GM12878 (cell line): ENCODE results near the gene ENTREP3. TPM values are rescaled to one million over a fixed set of nuclear protein-coding genes. Genes with fewer than 3 reads are reported as not detected.

ENCODE experiments used
- CBX5 ChIP-seq: sonication (generic); IDR thresholded peaks from 2 replicates; pipeline ENCODE4 v1.6.1; 2016; ENCODE audit warnings: low read depth, moderate library complexity, mild to moderate bottlenecking, inconsistent platforms
- CEBPB ChIP-seq, 2 experiments: fragments of 150-350 bp in 1 of 2; IDR thresholded peaks; 2 replicates each; pipeline ENCODE4 v1.6.1; 2012 to 2014; ENCODE audit warnings: low read depth in 2 of 2, low read length in 2 of 2, borderline replicate concordance in 1 of 2, inconsistent platforms in 1 of 2
- CREM ChIP-seq: IDR thresholded peaks from 2 replicates; pipeline ENCODE4 v1.6.1; 2014; ENCODE audit warnings: antibody characterized with exemption, low read depth
- HDAC6 ChIP-seq: fragments of 200-600 bp; sonication (generic); IDR thresholded peaks from one replicate; pipeline ENCODE4 v1.8.0; 2017; ENCODE audit warnings: antibody characterized with exemption; ENCODE audit not compliant: unreplicated experiment
- JUNB ChIP-seq: IDR thresholded peaks from 2 replicates; pipeline ENCODE4 v1.6.1; 2016; ENCODE audit warnings: antibody characterized with exemption, mild to moderate bottlenecking
- NR2F1 ChIP-seq: fragments of 450-650 bp; conservative IDR thresholded peaks from 2 replicates; pipeline ENCODE4 v1.6.1; 2017; ENCODE audit warnings: mild to moderate bottlenecking
- SUPT20H ChIP-seq: IDR thresholded peaks from 2 replicates; pipeline ENCODE4 v1.6.1; 2011; ENCODE audit warnings: low read depth, mild to moderate bottlenecking, low read length, moderate library complexity, borderline replicate concordance; ENCODE audit not compliant: control insufficient read depth
- polyA plus RNA-seq, 11 experiments: library from polyadenylated mRNA; depleted of rRNA in 4 of 11; unstranded in 6 of 11; stranded (reverse) in 5 of 11; fragments of >200 nt; fragmentation: Nextera tagmentation in 4 of 11; fragmentation: Illumina TruSeq in 1 of 11; extraction: Ambion mirVana in 4 of 11; extraction: Trizol in 1 of 11; gene quantifications; 1 replicate in 1 of 11; 2 replicates in 10 of 11; pipeline versions ENCODE4 v1.2.1 to v1.2.3, GENCODE V29; 2011 to 2016; ENCODE audit warnings: inconsistent platforms in 2 of 11, missing spikeins in 2 of 11, low read depth in 1 of 11
- total RNA-seq, 4 experiments: library from RNA; depleted of rRNA in 3 of 4; stranded (reverse); fragments of >200 nt in 3 of 4; fragmentation: Illumina TruSeq in 1 of 4; extraction: Trizol in 1 of 4; gene quantifications; 2 replicates each; pipeline versions ENCODE4 v1.2.1 to v1.2.3, GENCODE V29; 2013 to 2021
- TF ChIP-seq, protein P1 (sequence below): fragments of 450-650 bp; IDR thresholded peaks from 2 replicates; pipeline ENCODE4 v1.6.1; 2016; ENCODE audit warnings: mild to moderate bottlenecking
- TF ChIP-seq, protein P2 (sequence below): IDR thresholded peaks from 2 replicates; pipeline ENCODE4 v1.6.1; 2011; ENCODE audit warnings: mild to moderate bottlenecking, low read depth, low read length, moderate library complexity; ENCODE audit not compliant: insufficient replicate concordance
- TF ChIP-seq, protein P3 (sequence below): fragments of 450-650 bp; IDR thresholded peaks from 2 replicates; pipeline ENCODE4 v1.6.1; 2017; ENCODE audit warnings: mild to moderate bottlenecking, low read depth, inconsistent platforms; ENCODE audit not compliant: poor library complexity, severe bottlenecking
- TF ChIP-seq, protein P4 (sequence below): IDR thresholded peaks from 2 replicates; pipeline ENCODE4 v1.6.1; 2011; ENCODE audit warnings: borderline replicate concordance, low read depth, mild to moderate bottlenecking, moderate library complexity, low read length; ENCODE audit not compliant: insufficient read depth, poor library complexity, severe bottlenecking
- TF ChIP-seq, protein P5 (sequence below): IDR thresholded peaks from 2 replicates; pipeline ENCODE4 v1.6.1; 2012; ENCODE audit warnings: low read depth, low read length, improper control_type of control experiment

The ENTREP3 gene
- total and polyA plus RNA-seq, 10 of the 15 experiments (the other 5 are each of a cell fraction or from before 2014, with no cell fraction given) = 1.7 to 31.8 (median 3.9) TPM

DNA sequence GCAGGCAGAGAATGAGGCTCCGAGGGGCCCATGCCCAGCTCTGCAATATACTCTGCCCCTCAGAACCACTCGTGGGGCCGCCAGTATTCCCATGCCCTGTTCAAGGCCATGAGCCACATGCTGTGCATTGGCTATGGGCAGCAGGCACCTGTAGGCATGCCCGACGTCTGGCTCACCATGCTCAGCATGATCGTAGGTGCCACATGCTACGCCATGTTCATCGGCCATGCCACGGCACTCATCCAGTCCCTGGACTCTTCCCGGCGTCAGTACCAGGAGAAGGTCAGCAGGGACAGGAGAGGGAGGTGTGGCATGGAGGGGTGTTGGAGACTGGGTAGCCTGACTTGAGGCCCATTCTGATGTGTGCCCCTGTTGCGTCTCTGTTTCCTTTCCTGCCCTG lies 29.2 kb upstream of the ENTREP3 start (continued):
- TF ChIP-seq, protein P1, sequence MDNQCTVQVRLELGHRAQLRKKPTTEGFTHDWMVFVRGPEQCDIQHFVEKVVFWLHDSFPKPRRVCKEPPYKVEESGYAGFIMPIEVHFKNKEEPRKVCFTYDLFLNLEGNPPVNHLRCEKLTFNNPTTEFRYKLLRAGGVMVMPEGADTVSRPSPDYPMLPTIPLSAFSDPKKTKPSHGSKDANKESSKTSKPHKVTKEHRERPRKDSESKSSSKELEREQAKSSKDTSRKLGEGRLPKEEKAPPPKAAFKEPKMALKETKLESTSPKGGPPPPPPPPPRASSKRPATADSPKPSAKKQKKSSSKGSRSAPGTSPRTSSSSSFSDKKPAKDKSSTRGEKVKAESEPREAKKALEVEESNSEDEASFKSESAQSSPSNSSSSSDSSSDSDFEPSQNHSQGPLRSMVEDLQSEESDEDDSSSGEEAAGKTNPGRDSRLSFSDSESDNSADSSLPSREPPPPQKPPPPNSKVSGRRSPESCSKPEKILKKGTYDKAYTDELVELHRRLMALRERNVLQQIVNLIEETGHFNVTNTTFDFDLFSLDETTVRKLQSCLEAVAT = no peak
- TF ChIP-seq SUPT20H (no peak), CEBPB (IDR thresholded peaks at IDR 0.05; ENCODE audit: borderline replicate concordance in 1 of 2, low read depth in 2 of 2, low read length in 2 of 2) (no peak), HDAC6 (no peak), JUNB (no peak), CREM (no peak), NR2F1 (no peak), CBX5 (no peak)
- TF ChIP-seq, protein P2, sequence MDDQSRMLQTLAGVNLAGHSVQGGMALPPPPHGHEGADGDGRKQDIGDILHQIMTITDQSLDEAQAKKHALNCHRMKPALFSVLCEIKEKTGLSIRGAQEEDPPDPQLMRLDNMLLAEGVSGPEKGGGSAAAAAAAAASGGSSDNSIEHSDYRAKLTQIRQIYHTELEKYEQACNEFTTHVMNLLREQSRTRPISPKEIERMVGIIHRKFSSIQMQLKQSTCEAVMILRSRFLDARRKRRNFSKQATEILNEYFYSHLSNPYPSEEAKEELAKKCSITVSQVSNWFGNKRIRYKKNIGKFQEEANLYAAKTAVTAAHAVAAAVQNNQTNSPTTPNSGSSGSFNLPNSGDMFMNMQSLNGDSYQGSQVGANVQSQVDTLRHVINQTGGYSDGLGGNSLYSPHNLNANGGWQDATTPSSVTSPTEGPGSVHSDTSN = no peak
- TF ChIP-seq, protein P3, sequence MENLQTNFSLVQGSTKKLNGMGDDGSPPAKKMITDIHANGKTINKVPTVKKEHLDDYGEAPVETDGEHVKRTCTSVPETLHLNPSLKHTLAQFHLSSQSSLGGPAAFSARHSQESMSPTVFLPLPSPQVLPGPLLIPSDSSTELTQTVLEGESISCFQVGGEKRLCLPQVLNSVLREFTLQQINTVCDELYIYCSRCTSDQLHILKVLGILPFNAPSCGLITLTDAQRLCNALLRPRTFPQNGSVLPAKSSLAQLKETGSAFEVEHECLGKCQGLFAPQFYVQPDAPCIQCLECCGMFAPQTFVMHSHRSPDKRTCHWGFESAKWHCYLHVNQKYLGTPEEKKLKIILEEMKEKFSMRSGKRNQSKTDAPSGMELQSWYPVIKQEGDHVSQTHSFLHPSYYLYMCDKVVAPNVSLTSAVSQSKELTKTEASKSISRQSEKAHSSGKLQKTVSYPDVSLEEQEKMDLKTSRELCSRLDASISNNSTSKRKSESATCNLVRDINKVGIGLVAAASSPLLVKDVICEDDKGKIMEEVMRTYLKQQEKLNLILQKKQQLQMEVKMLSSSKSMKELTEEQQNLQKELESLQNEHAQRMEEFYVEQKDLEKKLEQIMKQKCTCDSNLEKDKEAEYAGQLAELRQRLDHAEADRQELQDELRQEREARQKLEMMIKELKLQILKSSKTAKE = no peak
- TF ChIP-seq, protein P4, sequence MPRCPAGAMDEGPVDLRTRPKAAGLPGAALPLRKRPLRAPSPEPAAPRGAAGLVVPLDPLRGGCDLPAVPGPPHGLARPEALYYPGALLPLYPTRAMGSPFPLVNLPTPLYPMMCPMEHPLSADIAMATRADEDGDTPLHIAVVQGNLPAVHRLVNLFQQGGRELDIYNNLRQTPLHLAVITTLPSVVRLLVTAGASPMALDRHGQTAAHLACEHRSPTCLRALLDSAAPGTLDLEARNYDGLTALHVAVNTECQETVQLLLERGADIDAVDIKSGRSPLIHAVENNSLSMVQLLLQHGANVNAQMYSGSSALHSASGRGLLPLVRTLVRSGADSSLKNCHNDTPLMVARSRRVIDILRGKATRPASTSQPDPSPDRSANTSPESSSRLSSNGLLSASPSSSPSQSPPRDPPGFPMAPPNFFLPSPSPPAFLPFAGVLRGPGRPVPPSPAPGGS = no peak
- TF ChIP-seq, protein P5, sequence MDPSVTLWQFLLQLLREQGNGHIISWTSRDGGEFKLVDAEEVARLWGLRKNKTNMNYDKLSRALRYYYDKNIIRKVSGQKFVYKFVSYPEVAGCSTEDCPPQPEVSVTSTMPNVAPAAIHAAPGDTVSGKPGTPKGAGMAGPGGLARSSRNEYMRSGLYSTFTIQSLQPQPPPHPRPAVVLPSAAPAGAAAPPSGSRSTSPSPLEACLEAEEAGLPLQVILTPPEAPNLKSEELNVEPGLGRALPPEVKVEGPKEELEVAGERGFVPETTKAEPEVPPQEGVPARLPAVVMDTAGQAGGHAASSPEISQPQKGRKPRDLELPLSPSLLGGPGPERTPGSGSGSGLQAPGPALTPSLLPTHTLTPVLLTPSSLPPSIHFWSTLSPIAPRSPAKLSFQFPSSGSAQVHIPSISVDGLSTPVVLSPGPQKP = no peak
